LNCAP (cell line): ENCODE results near the gene SFN.

Experiments
- TF ChIP-seq, protein P1 (sequence below): fragments of 450-650 bp; IDR thresholded peaks from 2 replicates; pipeline ENCODE4 v1.5.1; 2017; ENCODE audit warnings: mild to moderate bottlenecking

The SFN gene

DNA sequence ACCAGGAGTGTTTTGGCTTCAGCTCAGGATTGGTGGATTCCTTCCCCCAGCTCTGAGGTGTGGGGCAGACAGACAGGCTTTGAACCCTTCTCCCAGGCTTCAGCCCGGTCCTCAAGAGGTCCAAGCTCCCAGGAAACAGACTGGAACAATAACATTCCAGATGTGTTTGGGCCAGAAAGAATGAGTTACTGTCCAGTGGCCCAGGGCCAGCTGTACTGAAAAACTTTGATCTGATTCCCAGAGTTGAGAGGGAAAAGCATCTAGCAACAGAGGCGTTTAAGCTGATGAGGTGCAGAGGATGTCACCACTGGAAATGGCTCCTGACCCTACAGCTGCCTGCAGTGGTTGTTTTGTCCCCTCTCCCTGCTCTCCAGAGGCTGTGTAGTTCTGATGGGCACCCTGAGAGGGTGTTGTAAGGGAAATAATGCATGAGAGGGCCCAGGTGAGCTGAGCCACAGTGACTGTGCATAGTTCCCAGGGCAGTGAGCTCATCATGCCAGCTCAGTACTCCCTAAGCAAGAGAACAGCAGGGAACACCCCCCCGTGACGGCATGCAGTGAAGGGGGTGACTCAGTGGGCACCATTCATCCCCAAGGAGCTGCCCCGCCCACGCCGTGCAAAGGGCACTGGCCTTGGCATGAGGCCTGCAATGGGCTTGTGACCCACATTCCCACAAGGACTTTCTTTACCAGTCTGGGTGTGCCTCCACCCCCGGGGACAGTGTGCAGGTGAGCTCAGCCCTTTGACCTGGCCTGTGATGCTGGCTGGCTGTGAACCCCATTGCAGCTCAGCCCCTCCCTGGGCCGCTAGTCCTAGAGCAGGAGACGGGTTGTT, 13.8 kb upstream of the SFN start:
- TF ChIP-seq, protein P1, sequence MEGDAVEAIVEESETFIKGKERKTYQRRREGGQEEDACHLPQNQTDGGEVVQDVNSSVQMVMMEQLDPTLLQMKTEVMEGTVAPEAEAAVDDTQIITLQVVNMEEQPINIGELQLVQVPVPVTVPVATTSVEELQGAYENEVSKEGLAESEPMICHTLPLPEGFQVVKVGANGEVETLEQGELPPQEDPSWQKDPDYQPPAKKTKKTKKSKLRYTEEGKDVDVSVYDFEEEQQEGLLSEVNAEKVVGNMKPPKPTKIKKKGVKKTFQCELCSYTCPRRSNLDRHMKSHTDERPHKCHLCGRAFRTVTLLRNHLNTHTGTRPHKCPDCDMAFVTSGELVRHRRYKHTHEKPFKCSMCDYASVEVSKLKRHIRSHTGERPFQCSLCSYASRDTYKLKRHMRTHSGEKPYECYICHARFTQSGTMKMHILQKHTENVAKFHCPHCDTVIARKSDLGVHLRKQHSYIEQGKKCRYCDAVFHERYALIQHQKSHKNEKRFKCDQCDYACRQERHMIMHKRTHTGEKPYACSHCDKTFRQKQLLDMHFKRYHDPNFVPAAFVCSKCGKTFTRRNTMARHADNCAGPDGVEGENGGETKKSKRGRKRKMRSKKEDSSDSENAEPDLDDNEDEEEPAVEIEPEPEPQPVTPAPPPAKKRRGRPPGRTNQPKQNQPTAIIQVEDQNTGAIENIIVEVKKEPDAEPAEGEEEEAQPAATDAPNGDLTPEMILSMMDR: no peak

DNA sequence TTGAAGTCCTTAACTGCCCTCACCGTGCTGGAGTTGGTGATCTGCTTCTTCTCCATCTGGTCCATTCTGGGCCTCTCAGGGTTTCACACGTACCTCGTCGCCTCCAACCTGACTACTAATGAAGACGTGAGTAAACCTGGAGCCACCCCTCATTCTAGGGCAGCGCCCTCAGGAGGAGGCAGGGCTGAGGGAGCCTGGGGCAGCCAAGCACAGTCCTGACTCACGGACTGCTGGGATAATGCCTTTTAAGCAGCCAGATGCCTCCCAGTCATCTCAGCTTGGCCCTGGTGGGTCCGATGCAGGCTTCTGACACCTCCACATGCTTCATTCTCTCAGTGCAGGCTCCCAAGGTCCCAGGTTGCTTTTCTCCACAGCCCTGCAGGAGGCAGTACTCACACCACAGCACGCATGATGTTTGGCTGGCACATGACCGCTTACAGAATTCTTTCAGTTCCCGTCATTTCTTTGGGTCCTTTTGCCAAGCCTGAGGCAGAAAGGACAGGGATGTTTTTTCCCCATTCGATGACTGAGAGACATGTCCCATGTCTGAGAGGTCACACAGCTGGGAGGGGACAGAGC, 11.8 kb upstream of the SFN start:
- TF ChIP-seq, protein P1: no peak

DNA sequence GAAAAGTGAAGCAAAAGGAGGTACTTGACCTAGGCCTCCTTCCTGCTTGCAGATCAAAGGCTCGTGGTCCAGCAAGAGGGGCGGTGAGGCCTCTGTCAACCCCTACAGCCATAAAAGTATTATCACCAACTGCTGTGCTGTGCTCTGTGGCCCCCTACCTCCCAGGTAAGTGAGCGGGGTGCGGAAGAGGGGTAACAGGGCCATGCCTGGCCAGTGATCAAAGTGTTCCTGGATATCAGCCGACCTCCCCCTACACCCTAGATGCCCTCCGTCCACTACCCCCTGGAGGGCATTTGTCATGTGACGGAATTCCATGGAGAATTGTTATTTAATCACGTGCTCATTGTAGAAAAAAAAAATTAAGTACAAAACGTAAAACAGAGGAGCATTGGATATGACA, 10.2 kb upstream of the SFN start:
- TF ChIP-seq, protein P1: no peak

DNA sequence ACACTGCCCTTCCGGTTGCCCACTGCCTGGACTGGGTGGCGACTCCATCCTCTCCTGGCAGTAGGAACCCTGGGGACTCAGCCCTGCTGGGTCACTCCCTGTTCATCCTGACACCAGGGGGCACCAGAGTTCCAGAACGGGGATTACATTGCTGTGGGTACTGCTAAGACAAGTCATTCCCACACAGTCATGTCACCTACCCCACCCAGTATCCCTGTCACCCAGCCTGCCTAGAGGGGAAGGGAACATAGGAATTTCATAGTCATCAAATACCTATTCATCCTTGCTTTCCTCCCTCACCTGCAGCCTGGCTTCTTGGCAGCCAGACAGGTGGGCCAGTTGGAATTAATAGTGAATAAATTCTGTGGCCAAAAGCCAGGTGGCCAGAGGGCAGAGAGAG, 9.8 kb upstream of the SFN start:
- TF ChIP-seq, protein P1: peak; percentile 86

DNA sequence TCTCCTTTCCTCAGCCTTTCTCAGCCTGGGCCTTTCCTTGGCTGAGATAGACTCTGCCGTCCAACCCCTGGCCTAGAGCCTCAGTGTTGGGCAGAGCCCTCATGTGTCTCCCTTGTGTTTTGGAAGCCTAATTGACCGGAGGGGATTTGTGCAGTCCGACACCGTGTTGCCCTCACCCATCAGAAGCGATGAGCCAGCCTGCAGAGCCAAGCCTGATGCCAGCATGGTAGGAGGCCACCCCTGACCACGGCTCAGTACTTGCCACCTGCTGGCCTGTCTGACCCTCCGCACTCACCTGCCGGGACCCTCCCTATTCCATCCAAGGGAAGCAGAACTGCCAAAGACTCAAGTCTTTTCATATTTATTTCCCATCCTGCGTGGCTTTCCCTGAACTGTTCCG, 9.3 kb upstream of the SFN start:
- TF ChIP-seq, protein P1: no peak

DNA sequence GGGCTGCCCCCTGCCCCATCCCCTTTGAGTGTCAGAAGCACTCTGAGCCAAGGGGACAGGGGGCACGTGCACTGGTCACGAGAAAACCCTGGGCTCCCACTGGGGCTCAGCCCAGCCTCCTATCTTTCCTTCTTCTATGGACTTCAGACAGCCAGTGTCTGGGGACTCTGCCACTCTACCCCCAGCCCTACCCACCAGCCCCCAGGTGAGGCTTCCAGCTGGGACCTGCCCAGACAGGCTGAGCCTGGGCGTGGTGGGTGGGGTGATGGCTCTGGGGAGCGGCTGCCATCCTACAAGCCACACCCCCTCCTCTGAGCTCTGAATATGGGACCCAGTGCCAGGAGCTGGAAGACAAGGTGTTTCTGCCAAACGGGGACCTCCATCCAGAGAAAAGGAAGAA, 8.0 kb upstream of the SFN start:
- TF ChIP-seq, protein P1: no peak

DNA sequence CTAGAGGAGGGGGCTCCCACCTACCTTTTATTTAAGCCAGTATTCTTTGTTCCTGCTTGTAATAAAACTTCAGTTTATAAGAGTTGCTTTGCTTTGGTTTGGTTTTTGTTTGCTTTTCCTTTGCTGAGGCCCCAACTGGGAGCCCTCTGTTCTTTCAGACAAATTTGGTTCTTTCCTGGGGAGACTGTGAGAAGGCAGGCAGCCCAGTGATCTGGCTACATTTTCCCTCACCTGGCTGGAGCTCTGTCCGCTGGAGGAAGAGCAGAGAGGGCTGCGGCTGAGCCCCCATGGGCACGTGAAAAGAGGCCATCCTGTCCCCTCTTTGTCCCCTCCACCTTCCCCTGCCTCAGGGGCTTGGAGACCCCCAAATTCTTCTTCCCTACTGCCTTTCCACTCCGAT, 7.3 kb upstream of the SFN start:
- TF ChIP-seq, protein P1: no peak
